Measurements from ENCODE around the gene LLGL2.

Gene LLGL2

GRCh38 chr17:75490173-75490743 is 35.2 kb upstream of the LLGL2 start:
- Histone ChIP-seq H2AK5ac (ENCODE audit: low read length) (no peak overlapping the region), H3K36me3 (ENCODE audit: control insufficient read depth, insufficient read depth, low read length) (peaks cover 2% of the 10 kb centered on the region), H3K79me1 (ENCODE audit: low read length) (no peaks in the 10 kb centered on the region), H2BK5ac (ENCODE audit: low read length) (no peak overlapping the region), H3K27ac (ENCODE audit: low read depth, low read length) (no peak overlapping the region), H3K4me1 (ENCODE audit: control insufficient read depth, low read depth, low read length) (no peaks in the 10 kb centered on the region), H4K5ac (ENCODE audit: low read length) (no peak overlapping the region), H3K4ac (ENCODE audit: low read depth, low read length) (no peak overlapping the region), H2BK15ac (replicated peaks; ENCODE audit: low read depth) (no peak overlapping the region), H4K8ac (ENCODE audit: low read depth, low read length) (no peak overlapping the region), H2BK120ac (ENCODE audit: low read depth, low read length) (no peak overlapping the region), H3K23ac (ENCODE audit: low read length) (no peak overlapping the region), H3K27me3 (ENCODE audit: insufficient read depth, low read length, poor library complexity) (no peaks in the 10 kb centered on the region), H3K9ac (ENCODE audit: low read length) (no peak overlapping the region), H3K56ac (ENCODE audit: low read length) (no peak overlapping the region), H3K4me2 (ENCODE audit: low read length) (no peak overlapping the region), H3K4me3 (ENCODE audit: low read length) (no peak overlapping the region), H3K79me2 (ENCODE audit: control insufficient read depth, insufficient read depth, low read length) (no peaks in the 10 kb centered on the region), H3K18ac (ENCODE audit: low read length) (no peak overlapping the region)
- no CpG with 5 or more reads among the region's 14 CpGs for WGBS (ENCODE audit: extremely low coverage, insufficient coverage, low lambda C conversion rate)
- no peak for DNase-seq

GRCh38 chr17:75490953-75491649 is 34.4 kb upstream of the LLGL2 start:
- no CpG with 5 or more reads among the region's 19 CpGs for WGBS (ENCODE audit: extremely low coverage, insufficient coverage, low lambda C conversion rate)
- Histone ChIP-seq H3K18ac (ENCODE audit: low read length) (no peak overlapping the region), H3K4me3 (ENCODE audit: low read length) (no peak overlapping the region), H3K4me1 (ENCODE audit: control insufficient read depth, low read depth, low read length) (no peaks in the 10 kb centered on the region), H3K9ac (ENCODE audit: low read length) (no peak overlapping the region), H3K27ac (ENCODE audit: low read depth, low read length) (no peak overlapping the region), H2BK15ac (replicated peaks; ENCODE audit: low read depth) (no peak overlapping the region), H3K56ac (ENCODE audit: low read length) (no peak overlapping the region), H3K23ac (ENCODE audit: low read length) (no peak overlapping the region), H4K8ac (ENCODE audit: low read depth, low read length) (no peak overlapping the region), H3K36me3 (ENCODE audit: control insufficient read depth, insufficient read depth, low read length) (peaks cover 2% of the 10 kb centered on the region), H2BK5ac (ENCODE audit: low read length) (no peak overlapping the region), H3K4me2 (ENCODE audit: low read length) (no peak overlapping the region), H2BK120ac (ENCODE audit: low read depth, low read length) (no peak overlapping the region), H3K79me1 (ENCODE audit: low read length) (no peaks in the 10 kb centered on the region), H3K79me2 (ENCODE audit: control insufficient read depth, insufficient read depth, low read length) (no peaks in the 10 kb centered on the region), H3K4ac (ENCODE audit: low read depth, low read length) (no peak overlapping the region), H2AK5ac (ENCODE audit: low read length) (no peak overlapping the region), H3K27me3 (ENCODE audit: insufficient read depth, low read length, poor library complexity) (no peaks in the 10 kb centered on the region), H4K5ac (ENCODE audit: low read length) (no peak overlapping the region)
- no peak for DNase-seq

DNA sequence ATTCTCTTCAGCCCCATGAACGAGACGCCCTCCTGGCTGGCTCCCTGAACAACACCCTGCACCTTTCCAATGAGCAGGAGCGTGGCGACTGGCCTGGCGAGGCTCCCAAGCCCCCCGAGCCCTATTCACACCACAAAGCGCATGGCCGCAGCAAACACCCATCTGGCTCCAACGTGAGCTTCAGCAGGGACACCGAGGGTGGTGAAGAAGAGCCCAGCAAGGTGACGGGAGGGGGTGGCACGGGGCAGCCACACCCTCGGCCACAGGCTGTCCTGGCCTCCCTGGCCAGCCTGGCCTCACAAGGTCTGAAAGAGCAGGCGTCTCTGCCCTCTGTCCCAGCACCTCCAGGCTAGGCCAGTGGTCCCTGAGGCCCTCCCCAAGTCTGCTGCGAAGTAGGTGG is 33.8 kb upstream of the LLGL2 start:
- Histone ChIP-seq H4K8ac (ENCODE audit: low read depth, low read length) (no peak overlapping the region), H3K4me3 (ENCODE audit: low read length) (no peak overlapping the region), H2BK5ac (ENCODE audit: low read length) (no peak overlapping the region), H3K36me3 (ENCODE audit: control insufficient read depth, insufficient read depth, low read length) (peaks cover 2% of the 10 kb centered on the region), H3K27me3 (ENCODE audit: insufficient read depth, low read length, poor library complexity) (no peaks in the 10 kb centered on the region), H3K4me2 (ENCODE audit: low read length) (no peak overlapping the region), H3K56ac (ENCODE audit: low read length) (no peak overlapping the region), H3K9ac (ENCODE audit: low read length) (no peak overlapping the region), H2BK120ac (ENCODE audit: low read depth, low read length) (no peak overlapping the region), H3K27ac (ENCODE audit: low read depth, low read length) (no peak overlapping the region), H3K4me1 (ENCODE audit: control insufficient read depth, low read depth, low read length) (no peaks in the 10 kb centered on the region), H3K4ac (ENCODE audit: low read depth, low read length) (no peak overlapping the region), H3K23ac (ENCODE audit: low read length) (no peak overlapping the region), H2BK15ac (replicated peaks; ENCODE audit: low read depth) (no peak overlapping the region), H2AK5ac (ENCODE audit: low read length) (no peak overlapping the region), H4K5ac (ENCODE audit: low read length) (no peak overlapping the region), H3K79me2 (ENCODE audit: control insufficient read depth, insufficient read depth, low read length) (no peaks in the 10 kb centered on the region), H3K18ac (ENCODE audit: low read length) (no peak overlapping the region), H3K79me1 (ENCODE audit: low read length) (no peaks in the 10 kb centered on the region)
- DNase-seq: no peak
- no CpG with 5 or more reads among the region's 15 CpGs for WGBS (ENCODE audit: extremely low coverage, insufficient coverage, low lambda C conversion rate)

DNA sequence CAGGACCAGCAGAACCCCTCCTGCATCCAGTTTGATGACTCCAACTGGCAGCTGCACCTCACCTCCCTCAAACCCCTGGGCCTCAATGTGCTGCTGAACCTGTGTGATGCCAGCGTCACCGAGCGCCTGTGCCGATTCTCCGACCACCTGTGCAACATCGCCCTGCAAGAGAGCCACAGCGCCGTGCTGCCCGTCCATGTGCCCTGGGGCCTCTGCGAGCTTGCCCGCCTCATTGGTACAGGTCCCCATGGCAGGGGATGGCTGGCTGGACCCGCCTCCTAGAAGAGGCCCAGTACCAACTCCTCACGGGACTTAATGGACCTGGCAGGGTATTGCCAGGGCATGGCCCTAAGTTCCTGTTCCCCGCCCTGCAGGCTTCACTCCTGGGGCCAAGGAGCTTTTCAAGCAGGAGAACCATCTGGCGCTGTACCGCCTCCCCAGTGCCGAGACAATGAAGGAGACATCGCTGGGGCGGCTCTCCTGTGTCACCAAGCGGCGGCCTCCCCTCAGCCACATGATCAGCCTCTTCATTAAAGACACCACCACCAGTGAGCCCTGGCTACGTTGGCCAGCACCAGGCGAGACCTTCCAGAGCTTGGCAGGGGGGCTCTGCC is 32.8 kb upstream of the LLGL2 start:
- no CpG with 5 or more reads among the region's 23 CpGs for WGBS (ENCODE audit: extremely low coverage, insufficient coverage, low lambda C conversion rate)
- Histone ChIP-seq H2BK15ac (replicated peaks; ENCODE audit: low read depth) (no peak overlapping the region), H2AK5ac (ENCODE audit: low read length) (no peak overlapping the region), H3K23ac (ENCODE audit: low read length) (no peak overlapping the region), H2BK5ac (ENCODE audit: low read length) (no peak overlapping the region), H2BK120ac (ENCODE audit: low read depth, low read length) (no peak overlapping the region), H3K18ac (ENCODE audit: low read length) (no peak overlapping the region), H4K5ac (ENCODE audit: low read length) (no peak overlapping the region), H3K79me1 (ENCODE audit: low read length) (no peaks in the 10 kb centered on the region), H3K4me1 (ENCODE audit: control insufficient read depth, low read depth, low read length) (no peaks in the 10 kb centered on the region), H3K79me2 (ENCODE audit: control insufficient read depth, insufficient read depth, low read length) (no peaks in the 10 kb centered on the region), H3K9ac (ENCODE audit: low read length) (no peak overlapping the region), H3K27ac (ENCODE audit: low read depth, low read length) (no peak overlapping the region), H3K4me3 (ENCODE audit: low read length) (no peak overlapping the region), H3K4me2 (ENCODE audit: low read length) (no peak overlapping the region), H3K4ac (ENCODE audit: low read depth, low read length) (no peak overlapping the region), H3K56ac (ENCODE audit: low read length) (no peak overlapping the region), H4K8ac (ENCODE audit: low read depth, low read length) (no peak overlapping the region), H3K36me3 (ENCODE audit: control insufficient read depth, insufficient read depth, low read length) (peaks cover 2% of the 10 kb centered on the region), H3K27me3 (ENCODE audit: insufficient read depth, low read length, poor library complexity) (no peaks in the 10 kb centered on the region)
- DNase-seq: no peak

- Histone ChIP-seq H3K36me3 (ENCODE audit: control insufficient read depth, insufficient read depth, low read length) (peaks cover 2% of the 10 kb centered on the region), H3K9ac (ENCODE audit: low read length) (no peak overlapping the region)
- WGBS (ENCODE audit: extremely low coverage, insufficient coverage, low lambda C conversion rate): no CpG with 5 or more reads among the region's 23 CpGs
Observed at GRCh38 chr17:75493476-75494129, 31.9 kb upstream of the LLGL2 start.

More at GRCh38 chr17:75493476-75494129, 31.9 kb upstream of the LLGL2 start:
- Histone ChIP-seq H2BK15ac (replicated peaks; ENCODE audit: low read depth) (no peak overlapping the region), H4K8ac (ENCODE audit: low read depth, low read length) (no peak overlapping the region), H2BK120ac (ENCODE audit: low read depth, low read length) (no peak overlapping the region), H3K79me1 (ENCODE audit: low read length) (no peaks in the 10 kb centered on the region), H3K4me1 (ENCODE audit: control insufficient read depth, low read depth, low read length) (no peaks in the 10 kb centered on the region), H3K56ac (ENCODE audit: low read length) (no peak overlapping the region), H3K18ac (ENCODE audit: low read length) (no peak overlapping the region), H3K27me3 (ENCODE audit: insufficient read depth, low read length, poor library complexity) (no peaks in the 10 kb centered on the region), H3K4me3 (ENCODE audit: low read length) (no peak overlapping the region), H2BK5ac (ENCODE audit: low read length) (no peak overlapping the region), H3K4ac (ENCODE audit: low read depth, low read length) (no peak overlapping the region), H3K79me2 (ENCODE audit: control insufficient read depth, insufficient read depth, low read length) (no peaks in the 10 kb centered on the region), H3K4me2 (ENCODE audit: low read length) (no peak overlapping the region), H3K27ac (ENCODE audit: low read depth, low read length) (no peak overlapping the region), H3K23ac (ENCODE audit: low read length) (no peak overlapping the region), H2AK5ac (ENCODE audit: low read length) (no peak overlapping the region), H4K5ac (ENCODE audit: low read length) (no peak overlapping the region)
- DNase-seq: no peak

Measured in mesendoderm (in vitro differentiated cells).